Liver (tissue), 3 donors: ENCODE data around the gene ZMYM3.
"Not testable (repeated sequence)": the region's sequence is repeated elsewhere in the genome, so short reads cannot be mapped to it uniquely, and the experiment has no call there.

Experiments
- EGR1 ChIP-seq, 2 donors: IDR thresholded peaks; 2 replicates each; pipeline ENCODE4 v1.6.1; 2016 to 2018; ENCODE audit warnings: antibody characterized with exemption in 2 of 2, low read depth in 2 of 2
- FOXA1 ChIP-seq: IDR thresholded peaks from 2 replicates; pipeline ENCODE4 v1.6.1; 2016; ENCODE audit warnings: antibody characterized with exemption
- GABPA ChIP-seq, 2 donors: IDR thresholded peaks in 1 of 2; conservative IDR thresholded peaks in 1 of 2; 2 replicates each; pipeline ENCODE4 v1.6.1; 2016; ENCODE audit warnings: antibody characterized with exemption in 2 of 2, mild to moderate bottlenecking in 1 of 2, moderate library complexity in 1 of 2
- HNF4A ChIP-seq, 2 donors: conservative IDR thresholded peaks; 2 replicates each; pipeline ENCODE4 v1.6.1; 2016; ENCODE audit warnings: antibody characterized with exemption in 2 of 2, mild to moderate bottlenecking in 2 of 2
- JUND ChIP-seq, 2 donors: IDR thresholded peaks; 2 replicates each; pipeline ENCODE4 v1.6.1; 2016; ENCODE audit warnings: antibody characterized with exemption in 2 of 2
- NR2F2 ChIP-seq: IDR thresholded peaks from 2 replicates; pipeline ENCODE4 v1.6.1; 2016; ENCODE audit warnings: antibody characterized with exemption
- RAD21 ChIP-seq, 2 donors: IDR thresholded peaks; 2 replicates each; pipeline ENCODE4 v1.6.1; 2016; ENCODE audit warnings: antibody characterized with exemption in 2 of 2, mild to moderate bottlenecking in 2 of 2
- SP1 ChIP-seq: IDR thresholded peaks from 2 replicates; pipeline ENCODE4 v1.6.1; 2018; ENCODE audit warnings: antibody characterized with exemption, mild to moderate bottlenecking
- TAF1 ChIP-seq: conservative IDR thresholded peaks from 2 replicates; pipeline ENCODE4 v1.6.1; 2016; ENCODE audit warnings: antibody characterized with exemption, mild to moderate bottlenecking
- TF ChIP-seq, protein P1 (sequence below): fragments of 150-350 bp; IDR thresholded peaks from 2 replicates; pipeline ENCODE4 v1.5.1; 2017; ENCODE audit warnings: improper control_type of control experiment, low read depth, low read length; ENCODE audit not compliant: missing input control
- TF ChIP-seq, protein P2 (sequence below): IDR thresholded peaks from 2 replicates; pipeline ENCODE4 v1.6.1; 2016; ENCODE audit warnings: antibody characterized with exemption
- TF ChIP-seq, protein P3 (sequence below): IDR thresholded peaks from 2 replicates; pipeline ENCODE4 v1.6.1; 2016; ENCODE audit warnings: antibody characterized with exemption
- TF ChIP-seq, protein P4 (sequence below): IDR thresholded peaks from 2 replicates; pipeline ENCODE4 v1.6.1; 2016; ENCODE audit warnings: antibody characterized with exemption
- TF ChIP-seq, protein P5 (sequence below): IDR thresholded peaks from 2 replicates; pipeline ENCODE4 v1.6.1; 2016; ENCODE audit warnings: antibody characterized with exemption, mild to moderate bottlenecking
- donor health status: healthy.
- donor health status: healthy.

DNA sequence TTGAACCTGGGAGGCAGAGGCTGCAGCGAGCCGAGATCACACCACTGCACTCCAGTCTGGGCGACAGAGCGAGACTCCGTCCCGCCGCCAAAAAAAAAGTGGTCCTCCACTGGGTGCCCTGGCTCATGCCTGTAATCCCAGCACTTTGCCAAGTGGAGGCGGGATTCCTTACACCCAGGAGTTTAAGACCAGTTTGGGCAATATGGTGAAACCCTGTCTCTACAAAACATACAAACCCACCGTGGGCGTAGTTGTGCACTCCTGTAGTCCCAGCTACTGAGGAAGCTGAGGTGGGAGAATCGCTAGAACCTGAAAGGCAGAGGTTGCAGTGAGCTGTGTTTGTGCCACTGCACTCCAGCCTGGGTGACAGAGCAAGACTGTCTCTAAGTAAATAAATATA is 27.4 kb upstream of the ZMYM3 start:
- TF ChIP-seq, protein P1, sequence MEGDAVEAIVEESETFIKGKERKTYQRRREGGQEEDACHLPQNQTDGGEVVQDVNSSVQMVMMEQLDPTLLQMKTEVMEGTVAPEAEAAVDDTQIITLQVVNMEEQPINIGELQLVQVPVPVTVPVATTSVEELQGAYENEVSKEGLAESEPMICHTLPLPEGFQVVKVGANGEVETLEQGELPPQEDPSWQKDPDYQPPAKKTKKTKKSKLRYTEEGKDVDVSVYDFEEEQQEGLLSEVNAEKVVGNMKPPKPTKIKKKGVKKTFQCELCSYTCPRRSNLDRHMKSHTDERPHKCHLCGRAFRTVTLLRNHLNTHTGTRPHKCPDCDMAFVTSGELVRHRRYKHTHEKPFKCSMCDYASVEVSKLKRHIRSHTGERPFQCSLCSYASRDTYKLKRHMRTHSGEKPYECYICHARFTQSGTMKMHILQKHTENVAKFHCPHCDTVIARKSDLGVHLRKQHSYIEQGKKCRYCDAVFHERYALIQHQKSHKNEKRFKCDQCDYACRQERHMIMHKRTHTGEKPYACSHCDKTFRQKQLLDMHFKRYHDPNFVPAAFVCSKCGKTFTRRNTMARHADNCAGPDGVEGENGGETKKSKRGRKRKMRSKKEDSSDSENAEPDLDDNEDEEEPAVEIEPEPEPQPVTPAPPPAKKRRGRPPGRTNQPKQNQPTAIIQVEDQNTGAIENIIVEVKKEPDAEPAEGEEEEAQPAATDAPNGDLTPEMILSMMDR: not testable (repeated sequence)
- TF ChIP-seq, protein P2, sequence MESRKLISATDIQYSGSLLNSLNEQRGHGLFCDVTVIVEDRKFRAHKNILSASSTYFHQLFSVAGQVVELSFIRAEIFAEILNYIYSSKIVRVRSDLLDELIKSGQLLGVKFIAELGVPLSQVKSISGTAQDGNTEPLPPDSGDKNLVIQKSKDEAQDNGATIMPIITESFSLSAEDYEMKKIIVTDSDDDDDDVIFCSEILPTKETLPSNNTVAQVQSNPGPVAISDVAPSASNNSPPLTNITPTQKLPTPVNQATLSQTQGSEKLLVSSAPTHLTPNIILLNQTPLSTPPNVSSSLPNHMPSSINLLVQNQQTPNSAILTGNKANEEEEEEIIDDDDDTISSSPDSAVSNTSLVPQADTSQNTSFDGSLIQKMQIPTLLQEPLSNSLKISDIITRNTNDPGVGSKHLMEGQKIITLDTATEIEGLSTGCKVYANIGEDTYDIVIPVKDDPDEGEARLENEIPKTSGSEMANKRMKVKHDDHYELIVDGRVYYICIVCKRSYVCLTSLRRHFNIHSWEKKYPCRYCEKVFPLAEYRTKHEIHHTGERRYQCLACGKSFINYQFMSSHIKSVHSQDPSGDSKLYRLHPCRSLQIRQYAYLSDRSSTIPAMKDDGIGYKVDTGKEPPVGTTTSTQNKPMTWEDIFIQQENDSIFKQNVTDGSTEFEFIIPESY: not testable (repeated sequence)
- not testable (repeated sequence) for TF ChIP-seq RAD21 (IDR thresholded peaks at IDR 0.05); TAF1; EGR1 (IDR thresholded peaks at IDR 0.05; ENCODE audit: low read depth in 2 of 2); JUND (IDR thresholded peaks at IDR 0.05); HNF4A (conservative IDR thresholded peaks at IDR 0.05); FOXA1; SP1; NR2F2; GABPA (IDR thresholded peaks at IDR 0.05 in 1 of 2, conservative IDR thresholded peaks at IDR 0.05 in 1 of 2)
- TF ChIP-seq, protein P3, sequence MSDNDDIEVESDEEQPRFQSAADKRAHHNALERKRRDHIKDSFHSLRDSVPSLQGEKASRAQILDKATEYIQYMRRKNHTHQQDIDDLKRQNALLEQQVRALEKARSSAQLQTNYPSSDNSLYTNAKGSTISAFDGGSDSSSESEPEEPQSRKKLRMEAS: not testable (repeated sequence)
- TF ChIP-seq, protein P4, sequence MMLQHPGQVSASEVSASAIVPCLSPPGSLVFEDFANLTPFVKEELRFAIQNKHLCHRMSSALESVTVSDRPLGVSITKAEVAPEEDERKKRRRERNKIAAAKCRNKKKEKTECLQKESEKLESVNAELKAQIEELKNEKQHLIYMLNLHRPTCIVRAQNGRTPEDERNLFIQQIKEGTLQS: not testable (repeated sequence)
- TF ChIP-seq, protein P5, sequence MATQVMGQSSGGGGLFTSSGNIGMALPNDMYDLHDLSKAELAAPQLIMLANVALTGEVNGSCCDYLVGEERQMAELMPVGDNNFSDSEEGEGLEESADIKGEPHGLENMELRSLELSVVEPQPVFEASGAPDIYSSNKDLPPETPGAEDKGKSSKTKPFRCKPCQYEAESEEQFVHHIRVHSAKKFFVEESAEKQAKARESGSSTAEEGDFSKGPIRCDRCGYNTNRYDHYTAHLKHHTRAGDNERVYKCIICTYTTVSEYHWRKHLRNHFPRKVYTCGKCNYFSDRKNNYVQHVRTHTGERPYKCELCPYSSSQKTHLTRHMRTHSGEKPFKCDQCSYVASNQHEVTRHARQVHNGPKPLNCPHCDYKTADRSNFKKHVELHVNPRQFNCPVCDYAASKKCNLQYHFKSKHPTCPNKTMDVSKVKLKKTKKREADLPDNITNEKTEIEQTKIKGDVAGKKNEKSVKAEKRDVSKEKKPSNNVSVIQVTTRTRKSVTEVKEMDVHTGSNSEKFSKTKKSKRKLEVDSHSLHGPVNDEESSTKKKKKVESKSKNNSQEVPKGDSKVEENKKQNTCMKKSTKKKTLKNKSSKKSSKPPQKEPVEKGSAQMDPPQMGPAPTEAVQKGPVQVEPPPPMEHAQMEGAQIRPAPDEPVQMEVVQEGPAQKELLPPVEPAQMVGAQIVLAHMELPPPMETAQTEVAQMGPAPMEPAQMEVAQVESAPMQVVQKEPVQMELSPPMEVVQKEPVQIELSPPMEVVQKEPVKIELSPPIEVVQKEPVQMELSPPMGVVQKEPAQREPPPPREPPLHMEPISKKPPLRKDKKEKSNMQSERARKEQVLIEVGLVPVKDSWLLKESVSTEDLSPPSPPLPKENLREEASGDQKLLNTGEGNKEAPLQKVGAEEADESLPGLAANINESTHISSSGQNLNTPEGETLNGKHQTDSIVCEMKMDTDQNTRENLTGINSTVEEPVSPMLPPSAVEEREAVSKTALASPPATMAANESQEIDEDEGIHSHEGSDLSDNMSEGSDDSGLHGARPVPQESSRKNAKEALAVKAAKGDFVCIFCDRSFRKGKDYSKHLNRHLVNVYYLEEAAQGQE: not testable (repeated sequence)
